ENCODE data around the gene SECTM1.

- TF ChIP-seq CTCF (IDR thresholded peaks at IDR 0.05; ENCODE audit: poor library complexity) (no peak), EZH2phosphoT487 (IDR thresholded peaks at IDR 0.05; ENCODE audit: low read depth, severe bottlenecking, unreplicated experiment) (no peak), EZH2 (IDR thresholded peaks at IDR 0.05; ENCODE audit: borderline replicate concordance) (no peak)
Measured at GRCh38 chr17:82333279-82334171, at the start of gene SECTM1.

Measured in hepatocyte (in vitro differentiated cells).